ENCODE results near the gene MECP2.

- no peak for TF ChIP-seq CTCF (IDR thresholded peaks at IDR 0.05)
- no peak for TF ChIP-seq POLR2AphosphoS5 (IDR thresholded peaks at IDR 0.05)
- TF ChIP-seq EP300 (IDR thresholded peaks at IDR 0.05): no peak
- TF ChIP-seq POLR2A (IDR thresholded peaks at IDR 0.05): no peak
Observed at GRCh38 chrX:153983321-153983801, 114.2 kb downstream of the MECP2 start.
